ENCODE measurements around the gene LTB. TPM values are rescaled to one million over a fixed set of nuclear protein-coding genes. Genes with fewer than 3 reads are reported as not detected.

The LTB gene
- total and polyA plus RNA-seq, 9 of the 15 experiments (the other 6 are each of a cell fraction or from before 2014, with no cell fraction given), result 0.07 to 0.51 TPM; not detected in 7

DNA sequence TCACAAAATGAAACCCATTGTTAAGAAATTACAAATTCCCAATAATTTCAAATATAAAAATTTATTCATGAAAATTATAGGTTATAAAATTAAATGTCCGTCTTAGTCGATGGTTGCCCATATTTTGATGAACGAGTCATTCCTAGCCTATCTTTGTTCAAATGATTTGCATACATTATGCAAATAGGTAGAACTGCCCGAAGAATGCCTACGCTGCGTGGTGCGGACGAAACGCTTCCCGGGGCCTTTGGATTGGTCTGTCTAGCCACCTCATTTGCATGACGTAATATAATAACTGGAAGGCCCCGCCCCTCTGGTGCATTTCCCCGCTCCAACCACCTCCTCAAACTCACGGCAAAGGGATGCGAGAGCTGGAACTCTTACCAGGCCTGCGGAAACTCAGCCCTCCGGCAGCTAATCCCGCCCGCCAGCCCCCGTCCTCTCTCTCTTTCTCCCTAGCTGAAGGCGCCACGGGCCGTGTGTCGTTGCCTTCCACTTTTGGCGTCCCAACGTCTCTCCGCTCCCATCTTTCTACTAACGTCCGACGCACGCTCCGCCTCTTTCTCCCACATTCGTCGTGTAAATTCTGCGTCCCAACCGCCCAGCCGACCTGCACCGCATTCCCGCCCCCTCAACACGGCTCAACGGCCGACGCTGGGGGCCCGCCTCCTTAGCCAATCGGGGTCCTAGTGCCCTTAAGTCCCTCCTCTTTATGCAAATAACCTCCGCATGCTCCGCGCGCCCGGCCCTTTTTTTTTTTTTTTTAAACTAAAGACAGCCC lies 37.8 kb upstream of the LTB start (continued):
- TF ChIP-seq MBD1 (CRISPR knock-in tag; IDR thresholded peaks at IDR 0.05) (no peak), RBBP5 (IDR thresholded peaks at IDR 0.05; ENCODE audit: borderline replicate concordance, insufficient read depth, low read length, poor library complexity, severe bottlenecking) (no peak), ZNF699 (CRISPR knock-in tag; IDR thresholded peaks at IDR 0.05; ENCODE audit: insufficient replicate concordance) (no peak), MCM2 (IDR thresholded peaks at IDR 0.05; ENCODE audit: low read depth) (no peak), TSC22D4 (tag; IDR thresholded peaks at IDR 0.05) (no peak), SMARCC2 (IDR thresholded peaks at IDR 0.05; ENCODE audit: low read depth) (no peak), GABPA (tag; conservative IDR thresholded peaks at IDR 0.05; ENCODE audit: low read depth) (peak; percentile 69), TCF7L2 (IDR thresholded peaks at IDR 0.05; ENCODE audit: low read depth, low read length) (no peak), ZNF444 (CRISPR knock-in tag; IDR thresholded peaks at IDR 0.05) (no peak), TEAD1 (CRISPR knock-in tag; IDR thresholded peaks at IDR 0.05) (peak in 1 of 2 experiments; percentile 98; a peak in 2 of 4 replicates)
- TF ChIP-seq, protein P1, sequence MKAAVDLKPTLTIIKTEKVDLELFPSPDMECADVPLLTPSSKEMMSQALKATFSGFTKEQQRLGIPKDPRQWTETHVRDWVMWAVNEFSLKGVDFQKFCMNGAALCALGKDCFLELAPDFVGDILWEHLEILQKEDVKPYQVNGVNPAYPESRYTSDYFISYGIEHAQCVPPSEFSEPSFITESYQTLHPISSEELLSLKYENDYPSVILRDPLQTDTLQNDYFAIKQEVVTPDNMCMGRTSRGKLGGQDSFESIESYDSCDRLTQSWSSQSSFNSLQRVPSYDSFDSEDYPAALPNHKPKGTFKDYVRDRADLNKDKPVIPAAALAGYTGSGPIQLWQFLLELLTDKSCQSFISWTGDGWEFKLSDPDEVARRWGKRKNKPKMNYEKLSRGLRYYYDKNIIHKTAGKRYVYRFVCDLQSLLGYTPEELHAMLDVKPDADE (conservative IDR thresholded peaks at IDR 0.05; ENCODE audit: control insufficient read depth, low read depth, low read length), result no peak
- TF ChIP-seq, protein P2, sequence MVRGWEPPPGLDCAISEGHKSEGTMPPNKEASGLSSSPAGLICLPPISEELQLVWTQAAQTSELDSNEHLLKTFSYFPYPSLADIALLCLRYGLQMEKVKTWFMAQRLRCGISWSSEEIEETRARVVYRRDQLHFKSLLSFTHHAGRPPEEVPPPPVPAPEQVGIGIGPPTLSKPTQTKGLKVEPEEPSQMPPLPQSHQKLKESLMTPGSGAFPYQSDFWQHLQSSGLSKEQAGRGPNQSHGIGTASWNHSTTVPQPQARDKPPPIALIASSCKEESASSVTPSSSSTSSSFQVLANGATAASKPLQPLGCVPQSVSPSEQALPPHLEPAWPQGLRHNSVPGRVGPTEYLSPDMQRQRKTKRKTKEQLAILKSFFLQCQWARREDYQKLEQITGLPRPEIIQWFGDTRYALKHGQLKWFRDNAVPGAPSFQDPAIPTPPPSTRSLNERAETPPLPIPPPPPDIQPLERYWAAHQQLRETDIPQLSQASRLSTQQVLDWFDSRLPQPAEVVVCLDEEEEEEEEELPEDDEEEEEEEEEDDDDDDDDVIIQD (CRISPR knock-in tag; IDR thresholded peaks at IDR 0.05), result no peak
- TF ChIP-seq, protein P3, sequence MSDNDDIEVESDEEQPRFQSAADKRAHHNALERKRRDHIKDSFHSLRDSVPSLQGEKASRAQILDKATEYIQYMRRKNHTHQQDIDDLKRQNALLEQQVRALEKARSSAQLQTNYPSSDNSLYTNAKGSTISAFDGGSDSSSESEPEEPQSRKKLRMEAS (CRISPR knock-in tag; IDR thresholded peaks at IDR 0.05), result peak; percentile 86
- TF ChIP-seq, protein P4, sequence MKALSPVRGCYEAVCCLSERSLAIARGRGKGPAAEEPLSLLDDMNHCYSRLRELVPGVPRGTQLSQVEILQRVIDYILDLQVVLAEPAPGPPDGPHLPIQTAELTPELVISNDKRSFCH (CRISPR knock-in tag; IDR thresholded peaks at IDR 0.05), result no peak
- TF ChIP-seq, protein P4 (tag; IDR thresholded peaks at IDR 0.05), result no peak
- TF ChIP-seq, protein P5, sequence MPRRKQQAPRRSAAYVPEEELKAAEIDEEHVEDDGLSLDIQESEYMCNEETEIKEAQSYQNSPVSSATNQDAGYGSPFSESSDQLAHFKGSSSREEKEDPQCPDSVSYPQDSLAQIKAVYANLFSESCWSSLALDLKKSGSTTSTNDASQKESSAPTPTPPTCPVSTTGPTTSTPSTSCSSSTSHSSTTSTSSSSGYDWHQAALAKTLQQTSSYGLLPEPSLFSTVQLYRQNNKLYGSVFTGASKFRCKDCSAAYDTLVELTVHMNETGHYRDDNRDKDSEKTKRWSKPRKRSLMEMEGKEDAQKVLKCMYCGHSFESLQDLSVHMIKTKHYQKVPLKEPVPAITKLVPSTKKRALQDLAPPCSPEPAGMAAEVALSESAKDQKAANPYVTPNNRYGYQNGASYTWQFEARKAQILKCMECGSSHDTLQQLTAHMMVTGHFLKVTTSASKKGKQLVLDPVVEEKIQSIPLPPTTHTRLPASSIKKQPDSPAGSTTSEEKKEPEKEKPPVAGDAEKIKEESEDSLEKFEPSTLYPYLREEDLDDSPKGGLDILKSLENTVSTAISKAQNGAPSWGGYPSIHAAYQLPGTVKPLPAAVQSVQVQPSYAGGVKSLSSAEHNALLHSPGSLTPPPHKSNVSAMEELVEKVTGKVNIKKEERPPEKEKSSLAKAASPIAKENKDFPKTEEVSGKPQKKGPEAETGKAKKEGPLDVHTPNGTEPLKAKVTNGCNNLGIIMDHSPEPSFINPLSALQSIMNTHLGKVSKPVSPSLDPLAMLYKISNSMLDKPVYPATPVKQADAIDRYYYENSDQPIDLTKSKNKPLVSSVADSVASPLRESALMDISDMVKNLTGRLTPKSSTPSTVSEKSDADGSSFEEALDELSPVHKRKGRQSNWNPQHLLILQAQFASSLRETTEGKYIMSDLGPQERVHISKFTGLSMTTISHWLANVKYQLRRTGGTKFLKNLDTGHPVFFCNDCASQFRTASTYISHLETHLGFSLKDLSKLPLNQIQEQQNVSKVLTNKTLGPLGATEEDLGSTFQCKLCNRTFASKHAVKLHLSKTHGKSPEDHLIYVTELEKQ (CRISPR knock-in tag; IDR thresholded peaks at IDR 0.05), result no peak
- TF ChIP-seq, protein P6, sequence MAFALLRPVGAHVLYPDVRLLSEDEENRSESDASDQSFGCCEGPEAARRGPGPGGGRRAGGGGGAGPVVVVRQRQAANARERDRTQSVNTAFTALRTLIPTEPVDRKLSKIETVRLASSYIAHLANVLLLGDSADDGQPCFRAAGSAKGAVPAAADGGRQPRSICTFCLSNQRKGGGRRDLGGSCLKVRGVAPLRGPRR (CRISPR knock-in tag; IDR thresholded peaks at IDR 0.05), result no peak; the same call in 1 of the 2 replicates

Measured in K562 (cell line).